Pons (tissue), 1 donor: ENCODE results near the gene GPSM1.

Source experiments
- DNase-seq: peaks from one replicate; pipeline ENCODE4 v3.0.0-alpha.2; 2016; ENCODE audit warnings: low spot score

Gene GPSM1

GRCh38 chr9:136290508-136291000 lies 36.8 kb upstream of the GPSM1 start:
- no peak for DNase-seq

- no peak for DNase-seq
Measured at GRCh38 chr9:136291306-136292025, 35.9 kb upstream of the GPSM1 start.

GRCh38 chr9:136292026-136292538 lies 35.3 kb upstream of the GPSM1 start:
- no peak for DNase-seq

- DNase-seq: no peak
Measured at GRCh38 chr9:136292591-136293448, 34.5 kb upstream of the GPSM1 start.

GRCh38 chr9:136293476-136294077 lies 33.8 kb upstream of the GPSM1 start:
- DNase-seq: no peak

GRCh38 chr9:136294437-136294836 lies 32.9 kb upstream of the GPSM1 start:
- no peak for DNase-seq

GRCh38 chr9:136295055-136295454 lies 32.3 kb upstream of the GPSM1 start:
- no peak for DNase-seq

- DNase-seq: no peak
Measured at GRCh38 chr9:136295542-136296433, 31.6 kb upstream of the GPSM1 start.

- DNase-seq: no peak
Measured at GRCh38 chr9:136296434-136297015, 30.8 kb upstream of the GPSM1 start.

GRCh38 chr9:136297016-136297691 lies 30.2 kb upstream of the GPSM1 start:
- DNase-seq: no peak

- DNase-seq: no peak
Measured at GRCh38 chr9:136297766-136298735, 29.3 kb upstream of the GPSM1 start.

- DNase-seq: no peak
Measured at GRCh38 chr9:136299116-136299515, 28.2 kb upstream of the GPSM1 start.

GRCh38 chr9:136299541-136299940 lies 27.8 kb upstream of the GPSM1 start:
- DNase-seq: no peak

- no peak for DNase-seq
Measured at GRCh38 chr9:136300016-136300545, 27.3 kb upstream of the GPSM1 start.

- no peak for DNase-seq
Measured at GRCh38 chr9:136300866-136301265, 26.5 kb upstream of the GPSM1 start.

- DNase-seq: no peak
Measured at GRCh38 chr9:136302527-136302926, 24.8 kb upstream of the GPSM1 start.

GRCh38 chr9:136303066-136303824 lies 24.1 kb upstream of the GPSM1 start:
- DNase-seq: no peak

- DNase-seq: no peak
Measured at GRCh38 chr9:136303825-136304416, 23.4 kb upstream of the GPSM1 start, which contains the start of gene CCDC187. Gene CCDC187 (minus strand): TSS chr9:136304094. CDS start chr9:136303830, 264 bp downstream.
